K562 (cell line): ENCODE results near the gene CCND3. TPM values are rescaled to one million over a fixed set of nuclear protein-coding genes. Genes with fewer than 3 reads are reported as not detected.

Experiments
- FOXK2 ChIP-seq, 2 experiments: fragments of 450-650 bp; IDR thresholded peaks in 1 of 2; conservative IDR thresholded peaks in 1 of 2; 2 replicates each; pipeline ENCODE4 v1.6.1; 2016; ENCODE audit warnings: low read depth in 2 of 2, mild to moderate bottlenecking in 1 of 2
- GTF2F1 ChIP-seq: IDR thresholded peaks from 2 replicates; pipeline ENCODE4 v1.6.1; 2011; ENCODE audit warnings: low read depth, low read length, improper control_type of control experiment
- NFE2 ChIP-seq: IDR thresholded peaks from 2 replicates; pipeline ENCODE4 v1.6.1; 2014; ENCODE audit warnings: antibody characterized with exemption, low read depth
- NR2C1 ChIP-seq, 2 experiments: fragments of 450-650 bp; IDR thresholded peaks; 2 replicates each; pipeline ENCODE4 v1.6.1; 2017; ENCODE audit warnings: mild to moderate bottlenecking in 2 of 2, antibody characterized with exemption in 1 of 2, inconsistent platforms in 1 of 2, missing compliant biosample characterization in 1 of 2, missing genetic modification characterization in 1 of 2
- SIN3B ChIP-seq: fragments of 450-650 bp; IDR thresholded peaks from 2 replicates; pipeline ENCODE4 v1.6.1; 2017; ENCODE audit warnings: low read depth, mild to moderate bottlenecking, moderate library complexity
- SLC30A9 ChIP-seq: fragments of 250-450 bp; sonication (Bioruptor Pico); IDR thresholded peaks from 2 replicates; pipeline ENCODE4 v1.8.0; 2022; ENCODE audit warnings: mild to moderate bottlenecking, moderate library complexity
- SMAD2 ChIP-seq: fragments of 150-350 bp; IDR thresholded peaks from 2 replicates; pipeline ENCODE4 v1.6.1; 2014; ENCODE audit warnings: low read depth, mild to moderate bottlenecking, low read length
- SPI1 ChIP-seq: IDR thresholded peaks from 2 replicates; pipeline ENCODE4 v1.6.1; 2011; ENCODE audit warnings: low read depth, low read length, control low read depth, borderline replicate concordance
- SRSF7 ChIP-seq: fragments of 200-400 bp; formaldehyde crosslinking; optimal IDR thresholded peaks from 2 replicates; pipeline ENCODE3; 2017; ENCODE audit warnings: mild to moderate bottlenecking, low read depth, low read length
- XRCC5 ChIP-seq: fragments of 200-400 bp; formaldehyde crosslinking; IDR thresholded peaks from 2 replicates; pipeline ENCODE4 v1.6.1; 2017; ENCODE audit warnings: low read depth, mild to moderate bottlenecking, low read length
- ZNF436 ChIP-seq: fragments of 250-450, 450-650 bp; sonication (Bioruptor Pico); formaldehyde crosslinking; IDR thresholded peaks from 2 replicates; pipeline ENCODE4 v1.7.0; 2020; ENCODE audit warnings: mild to moderate bottlenecking
- polyA plus RNA-seq, 8 experiments: library from polyadenylated mRNA; depleted of rRNA in 4 of 8; stranded (reverse) in 5 of 8; unstranded in 3 of 8; fragments of >200 nt; fragmentation: Nextera tagmentation in 2 of 8; fragmentation: Illumina TruSeq in 1 of 8; extraction: Ambion mirVana in 2 of 8; extraction: Trizol in 1 of 8; gene quantifications; 2 replicates each; pipeline versions ENCODE4 v1.2.1 to v1.2.3, GENCODE V29; 2011 to 2014; ENCODE audit warnings: inconsistent platforms in 1 of 8, missing spikeins in 1 of 8
- total RNA-seq, 7 experiments: library from RNA; depleted of rRNA in 6 of 7; stranded (reverse); fragments of >200 nt in 6 of 7; fragmentation: Illumina TruSeq in 2 of 7; extraction: Trizol in 2 of 7; gene quantifications; 2 replicates each; pipeline versions ENCODE4 v1.2.1 to v1.2.3, GENCODE V29; 2011 to 2021; ENCODE audit warnings: low replicate concordance in 1 of 7
- TF ChIP-seq, protein P1 (sequence below): fragments of 450-650 bp; IDR thresholded peaks from 2 replicates; pipeline ENCODE4 v1.6.1; 2018; ENCODE audit not compliant: partially characterized antibody

CCND3 gene
- total and polyA plus RNA-seq, 9 of the 15 experiments (the other 6 are each of a cell fraction or from before 2014, with no cell fraction given): 21.5 to 204 (median 97.4) TPM

DNA sequence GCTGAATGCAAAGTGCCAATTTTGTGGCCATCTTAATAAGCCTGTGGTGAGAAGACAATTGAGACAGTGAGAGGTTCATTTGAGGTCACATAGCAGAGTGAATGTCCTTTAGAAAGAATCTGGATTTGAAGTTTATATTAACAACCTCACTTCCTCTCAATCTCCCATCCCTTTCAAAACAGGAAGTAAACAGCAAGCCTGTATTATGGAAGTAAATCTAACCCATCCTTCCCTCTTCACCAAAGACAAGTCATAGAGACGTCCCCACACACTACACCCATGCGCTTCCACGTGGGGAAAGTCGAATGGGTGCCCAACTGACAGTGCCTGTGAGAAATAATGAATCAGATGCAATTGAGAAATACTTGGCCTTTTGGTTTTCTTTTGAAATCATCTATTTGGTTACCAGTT is 28.8 kb upstream of the CCND3 start (continued):
- TF ChIP-seq, protein P1, sequence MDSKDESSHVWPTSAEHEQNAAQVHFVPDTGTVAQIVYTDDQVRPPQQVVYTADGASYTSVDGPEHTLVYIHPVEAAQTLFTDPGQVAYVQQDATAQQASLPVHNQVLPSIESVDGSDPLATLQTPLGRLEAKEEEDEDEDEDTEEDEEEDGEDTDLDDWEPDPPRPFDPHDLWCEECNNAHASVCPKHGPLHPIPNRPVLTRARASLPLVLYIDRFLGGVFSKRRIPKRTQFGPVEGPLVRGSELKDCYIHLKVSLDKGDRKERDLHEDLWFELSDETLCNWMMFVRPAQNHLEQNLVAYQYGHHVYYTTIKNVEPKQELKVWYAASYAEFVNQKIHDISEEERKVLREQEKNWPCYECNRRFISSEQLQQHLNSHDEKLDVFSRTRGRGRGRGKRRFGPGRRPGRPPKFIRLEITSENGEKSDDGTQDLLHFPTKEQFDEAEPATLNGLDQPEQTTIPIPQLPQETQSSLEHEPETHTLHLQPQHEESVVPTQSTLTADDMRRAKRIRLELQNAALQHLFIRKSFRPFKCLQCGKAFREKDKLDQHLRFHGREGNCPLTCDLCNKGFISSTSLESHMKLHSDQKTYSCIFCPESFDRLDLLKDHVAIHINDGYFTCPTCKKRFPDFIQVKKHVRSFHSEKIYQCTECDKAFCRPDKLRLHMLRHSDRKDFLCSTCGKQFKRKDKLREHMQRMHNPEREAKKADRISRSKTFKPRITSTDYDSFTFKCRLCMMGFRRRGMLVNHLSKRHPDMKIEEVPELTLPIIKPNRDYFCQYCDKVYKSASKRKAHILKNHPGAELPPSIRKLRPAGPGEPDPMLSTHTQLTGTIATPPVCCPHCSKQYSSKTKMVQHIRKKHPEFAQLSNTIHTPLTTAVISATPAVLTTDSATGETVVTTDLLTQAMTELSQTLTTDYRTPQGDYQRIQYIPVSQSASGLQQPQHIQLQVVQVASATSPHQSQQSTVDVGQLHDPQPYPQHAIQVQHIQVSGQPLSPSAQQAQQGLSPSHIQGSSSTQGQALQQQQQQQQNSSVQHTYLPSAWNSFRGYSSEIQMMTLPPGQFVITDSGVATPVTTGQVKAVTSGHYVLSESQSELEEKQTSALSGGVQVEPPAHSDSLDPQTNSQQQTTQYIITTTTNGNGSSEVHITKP: peak; percentile 6
- TF ChIP-seq NR2C1 (IDR thresholded peaks at IDR 0.05) (no peak), NR2C1 (tag; IDR thresholded peaks at IDR 0.05) (no peak), GTF2F1 (no peak), NFE2 (no peak), SPI1 (peak; percentile 80; the same call in 1 of the 2 replicates), ZNF436 (CRISPR knock-in tag) (no peak), SRSF7 (no peak), XRCC5 (no peak), FOXK2 (conservative IDR thresholded peaks at IDR 0.05 in 1 of 2, IDR thresholded peaks at IDR 0.05 in 1 of 2; ENCODE audit: low read depth in 2 of 2) (peak; percentile 66 to 70; a peak in 3 of 4 replicates), SMAD2 (no peak), SIN3B (no peak), SLC30A9 (CRISPR knock-in tag) (no peak)
